ENCODE data around the gene DNAJC18.

DNA sequence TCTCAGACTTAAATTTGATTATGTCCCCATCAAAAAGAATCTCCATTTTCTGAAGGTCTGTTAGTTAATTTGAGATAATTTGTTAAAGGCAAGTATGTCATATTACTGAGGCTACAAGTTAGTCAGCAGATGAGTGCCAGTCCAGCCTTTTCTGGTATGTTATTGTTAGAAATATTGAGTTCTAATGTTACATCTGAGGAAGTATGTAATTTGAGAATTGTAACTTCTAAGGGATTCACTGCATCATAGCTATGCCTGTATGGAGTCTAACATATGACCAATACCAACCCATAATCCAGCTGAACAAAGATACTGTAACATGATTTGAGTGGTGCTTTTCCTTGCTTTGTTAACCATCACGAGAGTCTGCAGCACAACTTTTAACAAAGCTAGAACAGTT lies 70.1 kb downstream of the DNAJC18 start:
- TF ChIP-seq, protein P1, sequence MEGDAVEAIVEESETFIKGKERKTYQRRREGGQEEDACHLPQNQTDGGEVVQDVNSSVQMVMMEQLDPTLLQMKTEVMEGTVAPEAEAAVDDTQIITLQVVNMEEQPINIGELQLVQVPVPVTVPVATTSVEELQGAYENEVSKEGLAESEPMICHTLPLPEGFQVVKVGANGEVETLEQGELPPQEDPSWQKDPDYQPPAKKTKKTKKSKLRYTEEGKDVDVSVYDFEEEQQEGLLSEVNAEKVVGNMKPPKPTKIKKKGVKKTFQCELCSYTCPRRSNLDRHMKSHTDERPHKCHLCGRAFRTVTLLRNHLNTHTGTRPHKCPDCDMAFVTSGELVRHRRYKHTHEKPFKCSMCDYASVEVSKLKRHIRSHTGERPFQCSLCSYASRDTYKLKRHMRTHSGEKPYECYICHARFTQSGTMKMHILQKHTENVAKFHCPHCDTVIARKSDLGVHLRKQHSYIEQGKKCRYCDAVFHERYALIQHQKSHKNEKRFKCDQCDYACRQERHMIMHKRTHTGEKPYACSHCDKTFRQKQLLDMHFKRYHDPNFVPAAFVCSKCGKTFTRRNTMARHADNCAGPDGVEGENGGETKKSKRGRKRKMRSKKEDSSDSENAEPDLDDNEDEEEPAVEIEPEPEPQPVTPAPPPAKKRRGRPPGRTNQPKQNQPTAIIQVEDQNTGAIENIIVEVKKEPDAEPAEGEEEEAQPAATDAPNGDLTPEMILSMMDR (conservative IDR thresholded peaks at IDR 0.05; ENCODE audit: low read depth, low read length): no peak
- no peak for TF ChIP-seq EZH2 (IDR thresholded peaks at IDR 0.05; ENCODE audit: borderline replicate concordance, low read depth, low read length, poor library complexity, severe bottlenecking)

Data from A673 (cell line).